ENCODE measurements around the gene POU3F3. TPM values are rescaled to one million over a fixed set of nuclear protein-coding genes. Genes with fewer than 3 reads are reported as not detected.

POU3F3 gene
- total RNA-seq, 2 experiments from 2014 or later = not detected

- H3K27ac ChIP-seq (ENCODE audit: low read depth in 1 of 2, low read length in 2 of 2) = no peak overlapping the region
- no peaks in the 10 kb centered on the region for H3K9me3 ChIP-seq (ENCODE audit: control insufficient read depth in 1 of 2, insufficient read depth in 1 of 2, low read length in 2 of 2)
- H3K4me1 ChIP-seq (ENCODE audit: insufficient read depth, low read length) = no peaks in the 10 kb centered on the region
- ChIA-PET CTCF (no interaction called here), POLR2A (no interaction called here)
- Mint-ChIP-seq H3K27me3 (peaks cover 29% of the 10 kb centered on the region), H3K4me1 (ENCODE audit: low read depth) (no peaks in the 10 kb centered on the region), H3K36me3 (ENCODE audit: low read depth) (no peaks in the 10 kb centered on the region), H3K9me3 (no peaks in the 10 kb centered on the region), H3K4me3 (no peak overlapping the region), H3K27ac (no peak overlapping the region)
- no peak overlapping the region for H3K4me3 ChIP-seq (ENCODE audit: low read length)
- no peak for ATAC-seq (ENCODE audit: poor library complexity)
- no peaks in the 10 kb centered on the region for H3K36me3 ChIP-seq (ENCODE audit: insufficient read depth, low read length)
- DNase-seq = no peak
- intact Hi-C loops (cut with DNase I, micrococcal nuclease) = no loop called here
- no peak for TF ChIP-seq CTCF (IDR thresholded peaks at IDR 0.05)
- H3K27me3 ChIP-seq (ENCODE audit: control insufficient read depth in 1 of 2, insufficient read depth in 2 of 2, low read length in 2 of 2) = no peaks in the 10 kb centered on the region
Measured at GRCh38 chr2:104825124-104825865, 28.6 kb upstream of the POU3F3 start.

GRCh38 chr2:104826016-104826415 lies 27.9 kb upstream of the POU3F3 start:
- no peaks in the 10 kb centered on the region for H3K9me3 Mint-ChIP-seq
- CTCF ChIA-PET = no interaction called here
- no peaks in the 10 kb centered on the region for H3K9me3 ChIP-seq (ENCODE audit: control insufficient read depth in 1 of 2, insufficient read depth in 1 of 2, low read length in 2 of 2)
- DNase-seq = no peak
- no peak for TF ChIP-seq CTCF (IDR thresholded peaks at IDR 0.05)
- no peaks in the 10 kb centered on the region for H3K4me1 ChIP-seq (ENCODE audit: insufficient read depth, low read length)
- H3K4me1 Mint-ChIP-seq (ENCODE audit: low read depth) = no peaks in the 10 kb centered on the region
- H3K36me3 Mint-ChIP-seq (ENCODE audit: low read depth) = no peaks in the 10 kb centered on the region
- H3K27me3 Mint-ChIP-seq = peaks cover 25% of the 10 kb centered on the region
- intact Hi-C loops (cut with DNase I, micrococcal nuclease) = no loop called here
- no peaks in the 10 kb centered on the region for H3K36me3 ChIP-seq (ENCODE audit: insufficient read depth, low read length)
- no peak overlapping the region for H3K4me3 Mint-ChIP-seq
- no peaks in the 10 kb centered on the region for H3K27me3 ChIP-seq (ENCODE audit: control insufficient read depth in 1 of 2, insufficient read depth in 2 of 2, low read length in 2 of 2)
- no peak for ATAC-seq (ENCODE audit: poor library complexity)
- no peak overlapping the region for H3K4me3 ChIP-seq (ENCODE audit: low read length)
- H3K27ac ChIP-seq (ENCODE audit: low read depth in 1 of 2, low read length in 2 of 2) = no peak overlapping the region
- no peak overlapping the region for H3K27ac Mint-ChIP-seq
- POLR2A ChIA-PET = no interaction called here

- Mint-ChIP-seq H3K36me3 (ENCODE audit: low read depth) (no peaks in the 10 kb centered on the region), H3K27ac (no peak overlapping the region), H3K4me3 (no peak overlapping the region), H3K9me3 (no peaks in the 10 kb centered on the region), H3K4me1 (ENCODE audit: low read depth) (no peaks in the 10 kb centered on the region), H3K27me3 (peaks cover 29% of the 10 kb centered on the region)
- ChIA-PET POLR2A (no interaction called here), CTCF (no interaction called here)
- ATAC-seq (ENCODE audit: poor library complexity) (no peak), DNase-seq (no peak)
- Histone ChIP-seq H3K36me3 (ENCODE audit: insufficient read depth, low read length) (no peaks in the 10 kb centered on the region), H3K27me3 (ENCODE audit: control insufficient read depth in 1 of 2, insufficient read depth in 2 of 2, low read length in 2 of 2) (no peaks in the 10 kb centered on the region), H3K27ac (ENCODE audit: low read depth in 1 of 2, low read length in 2 of 2) (no peak overlapping the region), H3K9me3 (ENCODE audit: control insufficient read depth in 1 of 2, insufficient read depth in 1 of 2, low read length in 2 of 2) (no peaks in the 10 kb centered on the region), H3K4me1 (ENCODE audit: insufficient read depth, low read length) (no peaks in the 10 kb centered on the region), H3K4me3 (ENCODE audit: low read length) (no peak overlapping the region)
- intact Hi-C loops (cut with DNase I, micrococcal nuclease) = no loop called here
- no peak for TF ChIP-seq CTCF (IDR thresholded peaks at IDR 0.05)
Measured at GRCh38 chr2:104831742-104832141, 22.2 kb upstream of the POU3F3 start.
